SK-N-SH (cell line): ENCODE results near the gene WDR35. TPM values are rescaled to one million over a fixed set of nuclear protein-coding genes. Genes with fewer than 3 reads are reported as not detected.

ENCODE experiments used
- CTCF ChIA-PET: fragments of 300-600, 350-600 bp; formaldehyde crosslinking; extraction: SDS; loops from one replicate; lab custom pipeline; 2021; lab: Yijun Ruan, JAX
- POLR2A ChIA-PET: fragments of 350-600 bp; sonication (Branson Sonifier 250); formaldehyde crosslinking; extraction: SDS; loops from one replicate; lab custom pipeline; 2020; ENCODE audit warnings: antibody characterized with exemption, inconsistent platforms; lab: Yijun Ruan, JAX
- DNase-seq: peaks from one replicate; pipeline ENCODE4 v3.0.0; 2012
- H2AFZ ChIP-seq: fragments of 200-600 bp; sonication (generic); 2 replicates; pipeline ENCODE4 v1.8.1; 2016; ENCODE audit warnings: antibody characterized with exemption, mild to moderate bottlenecking, low read depth
- H3F3A ChIP-seq: fragments of 200-600 bp; sonication (generic); replicated peaks from 2 replicates; pipeline ENCODE3; 2016; ENCODE audit warnings: antibody characterized with exemption, mild to moderate bottlenecking; ENCODE audit not compliant: insufficient read depth
- H3K27ac ChIP-seq, 2 experiments: fragments of 200-500 bp in 1 of 2; fragments of 200-600 bp in 1 of 2; sonication (Bioruptor generic) in 1 of 2; sonication (generic), shearing (Covaris generic) in 1 of 2; 2 replicates each; pipeline versions ENCODE4 v1.5.1 to v1.6.1; 2014 to 2016; ENCODE audit warnings: low read depth in 2 of 2, inconsistent platforms in 1 of 2, low read length in 1 of 2, mild to moderate bottlenecking in 1 of 2, mixed read lengths in 1 of 2
- H3K27me3 ChIP-seq: fragments of 200-600 bp; sonication (generic), shearing (Covaris generic); 2 replicates; pipeline ENCODE4 v1.6.1; 2016; ENCODE audit warnings: mixed run types; ENCODE audit not compliant: insufficient read depth
- H3K36me3 ChIP-seq, 2 experiments: fragments of 200-500 bp in 1 of 2; fragments of 200-600 bp in 1 of 2; sonication (Bioruptor generic) in 1 of 2; sonication (generic) in 1 of 2; replicated peaks in 1 of 2; 2 replicates each; pipeline versions ENCODE3 to v1.5.1; 2014 to 2016; ENCODE audit warnings: low read length in 1 of 2, mild to moderate bottlenecking in 1 of 2; ENCODE audit not compliant: insufficient read depth in 2 of 2, control insufficient read depth in 1 of 2
- H3K4me1 ChIP-seq, 2 experiments: fragments of 200-500 bp in 1 of 2; fragments of 200-600 bp in 1 of 2; sonication (Bioruptor generic) in 1 of 2; sonication (generic), shearing (Covaris generic) in 1 of 2; 2 replicates each; pipeline versions ENCODE4 v1.5.1 to v1.6.1; 2014 to 2016; ENCODE audit warnings: low read depth in 1 of 2, low read length in 1 of 2, mixed run types in 1 of 2; ENCODE audit not compliant: insufficient read depth in 2 of 2, control insufficient read depth in 1 of 2
- H3K4me2 ChIP-seq: fragments of 200-600 bp; sonication (generic), shearing (Covaris generic); 2 replicates; pipeline ENCODE4 v1.6.1; 2017; ENCODE audit warnings: mixed run types
- H3K4me3 ChIP-seq, 2 experiments: fragments of 200-500 bp in 1 of 2; fragments of 200-600 bp in 1 of 2; sonication (Bioruptor generic) in 1 of 2; sonication (generic), shearing (Covaris generic) in 1 of 2; 2 replicates each; pipeline versions ENCODE4 v1.5.1 to v1.8.1; 2014 to 2016; ENCODE audit warnings: low read depth in 2 of 2, inconsistent platforms in 1 of 2, low read length in 1 of 2, mild to moderate bottlenecking in 1 of 2, mixed read lengths in 1 of 2, moderate library complexity in 1 of 2
- H3K79me2 ChIP-seq: fragments of 200-600 bp; sonication (generic); 2 replicates; pipeline ENCODE4 v1.8.1; 2017; ENCODE audit warnings: mild to moderate bottlenecking; ENCODE audit not compliant: insufficient read depth
- H3K9ac ChIP-seq: fragments of 200-600 bp; sonication (generic); 2 replicates; pipeline ENCODE4 v1.6.1; 2017; ENCODE audit warnings: mixed run types
- H3K9me2 ChIP-seq: fragments of 200-600 bp; sonication (generic); 2 replicates; pipeline ENCODE4 v1.6.1; 2017; ENCODE audit warnings: mixed run types
- H3K9me3 ChIP-seq: fragments of 200-600 bp; sonication (generic); 2 replicates; pipeline ENCODE4 v1.6.1; 2017; ENCODE audit warnings: mixed run types, mild to moderate bottlenecking, moderate library complexity
- H4K20me1 ChIP-seq: fragments of 200-600 bp; sonication (generic); 2 replicates; pipeline ENCODE4 v1.6.1; 2017; ENCODE audit warnings: mild to moderate bottlenecking, mixed run types; ENCODE audit not compliant: insufficient read depth
- CHD2 ChIP-seq: fragments of 150-350 bp; IDR thresholded peaks from 2 replicates; pipeline ENCODE4 v1.6.1; 2018; ENCODE audit warnings: low read length; ENCODE audit not compliant: partially characterized antibody
- EP300 ChIP-seq, 2 experiments: IDR thresholded peaks; 2 replicates each; pipeline versions ENCODE4 v1.4.0 to v1.6.1; 2012; ENCODE audit warnings: borderline replicate concordance in 1 of 2, low read depth in 1 of 2, low read length in 1 of 2
- EZH2phosphoT487 ChIP-seq: fragments of 200-600 bp; sonication (generic); IDR thresholded peaks from 2 replicates; pipeline ENCODE4 v1.6.1; 2017; ENCODE audit warnings: low read depth, mixed run types, mild to moderate bottlenecking, antibody characterized with exemption, moderate library complexity, borderline replicate concordance
- FOXM1 ChIP-seq: IDR thresholded peaks from 2 replicates; pipeline ENCODE4 v1.4.0; 2012; ENCODE audit warnings: low read depth, mild to moderate bottlenecking
- GABPA ChIP-seq: IDR thresholded peaks from 2 replicates; pipeline ENCODE4 v1.4.0; 2012; ENCODE audit warnings: low read depth, mild to moderate bottlenecking
- MXI1 ChIP-seq: IDR thresholded peaks from 2 replicates; pipeline ENCODE4 v1.6.1; 2012; ENCODE audit warnings: mild to moderate bottlenecking, low read depth, low read length, improper control_type of control experiment
- NFIC ChIP-seq: IDR thresholded peaks from 2 replicates; pipeline ENCODE4 v1.4.0; 2012; ENCODE audit warnings: borderline replicate concordance
- NRF1 ChIP-seq: IDR thresholded peaks from 2 replicates; pipeline ENCODE4 v1.6.1; 2012; ENCODE audit warnings: low read depth, mild to moderate bottlenecking, low read length
- RAD21 ChIP-seq: IDR thresholded peaks from 2 replicates; pipeline ENCODE4 v1.6.1; 2012; ENCODE audit warnings: mild to moderate bottlenecking, low read length
- RCOR1 ChIP-seq: fragments of 150-350 bp; IDR thresholded peaks from 2 replicates; pipeline ENCODE4 v1.6.1; 2017; ENCODE audit warnings: antibody characterized with exemption, low read length
- RFX5 ChIP-seq: IDR thresholded peaks from 2 replicates; pipeline ENCODE4 v1.6.1; 2012; ENCODE audit warnings: mild to moderate bottlenecking, improper control_type of control experiment, low read length
- RXRA ChIP-seq: IDR thresholded peaks from 2 replicates; pipeline ENCODE4 v1.4.0; 2012; ENCODE audit warnings: low read depth, mild to moderate bottlenecking, borderline replicate concordance
- SMC3 ChIP-seq: IDR thresholded peaks from 2 replicates; pipeline ENCODE4 v1.6.1; 2012; ENCODE audit warnings: low read depth, low read length, improper control_type of control experiment
- TCF12 ChIP-seq: IDR thresholded peaks from 2 replicates; pipeline ENCODE4 v1.4.0; 2012
- TEAD4 ChIP-seq: IDR thresholded peaks from 2 replicates; pipeline ENCODE4 v1.4.0; 2012; ENCODE audit warnings: mild to moderate bottlenecking, borderline replicate concordance; ENCODE audit not compliant: insufficient read depth
- WGBS: methylation state at CpG from one replicate; pipeline ENCODE4 v1.1.6; 2017; ENCODE audit warnings: low lambda C conversion rate; 5-methylcytosine and 5-hydroxymethylcytosine counted together
- polyA plus RNA-seq, 3 experiments: library from polyadenylated mRNA; depleted of rRNA; stranded (reverse); fragments of >200 nt; gene quantifications; 2 replicates each; pipeline ENCODE4 v1.2.3, GENCODE V29; 2012
- TF ChIP-seq, protein P1 (sequence below): IDR thresholded peaks from 2 replicates; pipeline ENCODE4 v1.6.1; 2012; ENCODE audit warnings: mild to moderate bottlenecking, low read depth, low read length, moderate library complexity
- TF ChIP-seq, protein P2 (sequence below): fragments of 200-600 bp; sonication (generic); IDR thresholded peaks from 2 replicates; pipeline ENCODE4 v1.6.1; 2017; ENCODE audit warnings: antibody characterized with exemption, mild to moderate bottlenecking, moderate library complexity
- TF ChIP-seq, protein P3 (sequence below): IDR thresholded peaks from 2 replicates; pipeline ENCODE4; 2012
- TF ChIP-seq, protein P4 (sequence below): IDR thresholded peaks from 2 replicates; pipeline ENCODE4 v1.4.0; 2012; ENCODE audit warnings: low read depth, borderline replicate concordance

The WDR35 gene
- polyA plus RNA-seq, 1 of the 3 experiments (the other 2 are of a cell fraction) = 8.6 TPM

DNA sequence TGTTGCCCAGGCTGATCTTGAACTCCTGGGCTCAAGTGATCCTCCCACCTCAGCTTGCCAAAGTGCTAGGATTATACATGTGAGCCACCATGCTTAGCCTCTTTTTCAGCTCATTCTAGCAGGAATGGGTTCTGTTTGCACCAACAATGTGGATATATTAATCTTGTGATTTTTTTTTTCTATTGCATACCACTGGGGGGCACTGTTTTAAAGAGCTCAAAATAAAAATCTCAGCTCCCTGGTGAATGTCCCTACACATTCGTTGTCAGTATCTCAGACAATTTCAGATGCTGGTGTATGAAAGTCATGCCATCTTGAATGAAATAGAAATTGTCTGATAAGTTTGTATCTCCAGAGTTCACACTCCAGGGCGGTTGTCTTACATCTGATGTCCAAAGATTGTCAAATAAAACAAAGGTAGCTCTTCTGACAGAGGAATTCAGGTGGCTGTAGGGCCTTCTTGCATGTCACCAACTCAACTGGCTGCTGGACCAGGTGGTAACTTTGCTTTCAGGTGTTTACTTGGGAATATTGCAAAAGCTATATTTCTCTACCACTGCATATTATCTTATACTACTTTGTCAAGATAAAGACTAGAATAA lies 25.7 kb upstream of the WDR35 start:
- Histone ChIP-seq H3K4me3 (no peak overlapping the region), H3K9me2 (no peaks in the 10 kb centered on the region), H3K79me2 (no peaks in the 10 kb centered on the region), H3K9me3 (no peaks in the 10 kb centered on the region), H2AFZ (no peak overlapping the region), H3K27me3 (no peaks in the 10 kb centered on the region), H3K4me1 (peaks cover 0 to 16% of the 10 kb centered on the region in 2 experiments; a peak in 2 of 4 replicates), H3K27ac (no peak overlapping the region), H3K36me3 (no peaks in the 10 kb centered on the region), H3K9ac (no peak overlapping the region), H3K4me2 (no peak overlapping the region), H3F3A (peaks cover 4% of the 10 kb centered on the region), H4K20me1 (no peaks in the 10 kb centered on the region)
- CTCF ChIA-PET = interaction anchor here (0.6 to 9.7 kb wide), 72 partner anchors 8 to 627 kb away, joined by 3 to 233 read pairs (median 5); partner anchors contain the start of genes LAPTM4A, SDC1 and WDR35
- 10% methylated on average over 2 of the region's 2 CpGs for WGBS
- TF ChIP-seq RAD21 (peak; percentile 93), GABPA (no peak), TEAD4 (no peak), NRF1 (no peak), EP300 (IDR thresholded peaks at IDR 0.05; ENCODE audit: borderline replicate concordance in 1 of 2, low read depth in 1 of 2, low read length in 1 of 2) (no peak), MXI1 (no peak), RCOR1 (no peak), RXRA (no peak), NFIC (no peak), FOXM1 (no peak), CHD2 (no peak), RFX5 (no peak), EZH2phosphoT487 (no peak), SMC3 (peak; percentile 93), TCF12 (no peak)
- TF ChIP-seq, protein P1, sequence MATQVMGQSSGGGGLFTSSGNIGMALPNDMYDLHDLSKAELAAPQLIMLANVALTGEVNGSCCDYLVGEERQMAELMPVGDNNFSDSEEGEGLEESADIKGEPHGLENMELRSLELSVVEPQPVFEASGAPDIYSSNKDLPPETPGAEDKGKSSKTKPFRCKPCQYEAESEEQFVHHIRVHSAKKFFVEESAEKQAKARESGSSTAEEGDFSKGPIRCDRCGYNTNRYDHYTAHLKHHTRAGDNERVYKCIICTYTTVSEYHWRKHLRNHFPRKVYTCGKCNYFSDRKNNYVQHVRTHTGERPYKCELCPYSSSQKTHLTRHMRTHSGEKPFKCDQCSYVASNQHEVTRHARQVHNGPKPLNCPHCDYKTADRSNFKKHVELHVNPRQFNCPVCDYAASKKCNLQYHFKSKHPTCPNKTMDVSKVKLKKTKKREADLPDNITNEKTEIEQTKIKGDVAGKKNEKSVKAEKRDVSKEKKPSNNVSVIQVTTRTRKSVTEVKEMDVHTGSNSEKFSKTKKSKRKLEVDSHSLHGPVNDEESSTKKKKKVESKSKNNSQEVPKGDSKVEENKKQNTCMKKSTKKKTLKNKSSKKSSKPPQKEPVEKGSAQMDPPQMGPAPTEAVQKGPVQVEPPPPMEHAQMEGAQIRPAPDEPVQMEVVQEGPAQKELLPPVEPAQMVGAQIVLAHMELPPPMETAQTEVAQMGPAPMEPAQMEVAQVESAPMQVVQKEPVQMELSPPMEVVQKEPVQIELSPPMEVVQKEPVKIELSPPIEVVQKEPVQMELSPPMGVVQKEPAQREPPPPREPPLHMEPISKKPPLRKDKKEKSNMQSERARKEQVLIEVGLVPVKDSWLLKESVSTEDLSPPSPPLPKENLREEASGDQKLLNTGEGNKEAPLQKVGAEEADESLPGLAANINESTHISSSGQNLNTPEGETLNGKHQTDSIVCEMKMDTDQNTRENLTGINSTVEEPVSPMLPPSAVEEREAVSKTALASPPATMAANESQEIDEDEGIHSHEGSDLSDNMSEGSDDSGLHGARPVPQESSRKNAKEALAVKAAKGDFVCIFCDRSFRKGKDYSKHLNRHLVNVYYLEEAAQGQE = no peak
- TF ChIP-seq, protein P2, sequence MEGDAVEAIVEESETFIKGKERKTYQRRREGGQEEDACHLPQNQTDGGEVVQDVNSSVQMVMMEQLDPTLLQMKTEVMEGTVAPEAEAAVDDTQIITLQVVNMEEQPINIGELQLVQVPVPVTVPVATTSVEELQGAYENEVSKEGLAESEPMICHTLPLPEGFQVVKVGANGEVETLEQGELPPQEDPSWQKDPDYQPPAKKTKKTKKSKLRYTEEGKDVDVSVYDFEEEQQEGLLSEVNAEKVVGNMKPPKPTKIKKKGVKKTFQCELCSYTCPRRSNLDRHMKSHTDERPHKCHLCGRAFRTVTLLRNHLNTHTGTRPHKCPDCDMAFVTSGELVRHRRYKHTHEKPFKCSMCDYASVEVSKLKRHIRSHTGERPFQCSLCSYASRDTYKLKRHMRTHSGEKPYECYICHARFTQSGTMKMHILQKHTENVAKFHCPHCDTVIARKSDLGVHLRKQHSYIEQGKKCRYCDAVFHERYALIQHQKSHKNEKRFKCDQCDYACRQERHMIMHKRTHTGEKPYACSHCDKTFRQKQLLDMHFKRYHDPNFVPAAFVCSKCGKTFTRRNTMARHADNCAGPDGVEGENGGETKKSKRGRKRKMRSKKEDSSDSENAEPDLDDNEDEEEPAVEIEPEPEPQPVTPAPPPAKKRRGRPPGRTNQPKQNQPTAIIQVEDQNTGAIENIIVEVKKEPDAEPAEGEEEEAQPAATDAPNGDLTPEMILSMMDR = peak; percentile 84
- TF ChIP-seq, protein P3, sequence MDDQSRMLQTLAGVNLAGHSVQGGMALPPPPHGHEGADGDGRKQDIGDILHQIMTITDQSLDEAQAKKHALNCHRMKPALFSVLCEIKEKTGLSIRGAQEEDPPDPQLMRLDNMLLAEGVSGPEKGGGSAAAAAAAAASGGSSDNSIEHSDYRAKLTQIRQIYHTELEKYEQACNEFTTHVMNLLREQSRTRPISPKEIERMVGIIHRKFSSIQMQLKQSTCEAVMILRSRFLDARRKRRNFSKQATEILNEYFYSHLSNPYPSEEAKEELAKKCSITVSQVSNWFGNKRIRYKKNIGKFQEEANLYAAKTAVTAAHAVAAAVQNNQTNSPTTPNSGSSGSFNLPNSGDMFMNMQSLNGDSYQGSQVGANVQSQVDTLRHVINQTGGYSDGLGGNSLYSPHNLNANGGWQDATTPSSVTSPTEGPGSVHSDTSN = no peak
- TF ChIP-seq, protein P4, sequence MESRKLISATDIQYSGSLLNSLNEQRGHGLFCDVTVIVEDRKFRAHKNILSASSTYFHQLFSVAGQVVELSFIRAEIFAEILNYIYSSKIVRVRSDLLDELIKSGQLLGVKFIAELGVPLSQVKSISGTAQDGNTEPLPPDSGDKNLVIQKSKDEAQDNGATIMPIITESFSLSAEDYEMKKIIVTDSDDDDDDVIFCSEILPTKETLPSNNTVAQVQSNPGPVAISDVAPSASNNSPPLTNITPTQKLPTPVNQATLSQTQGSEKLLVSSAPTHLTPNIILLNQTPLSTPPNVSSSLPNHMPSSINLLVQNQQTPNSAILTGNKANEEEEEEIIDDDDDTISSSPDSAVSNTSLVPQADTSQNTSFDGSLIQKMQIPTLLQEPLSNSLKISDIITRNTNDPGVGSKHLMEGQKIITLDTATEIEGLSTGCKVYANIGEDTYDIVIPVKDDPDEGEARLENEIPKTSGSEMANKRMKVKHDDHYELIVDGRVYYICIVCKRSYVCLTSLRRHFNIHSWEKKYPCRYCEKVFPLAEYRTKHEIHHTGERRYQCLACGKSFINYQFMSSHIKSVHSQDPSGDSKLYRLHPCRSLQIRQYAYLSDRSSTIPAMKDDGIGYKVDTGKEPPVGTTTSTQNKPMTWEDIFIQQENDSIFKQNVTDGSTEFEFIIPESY = no peak
- POLR2A ChIA-PET = interaction anchor here (0.5 to 0.8 kb wide), 4 partner anchors 8 to 78 kb away, joined by 3 to 4 read pairs (median 3); partner anchors contain the start of gene WDR35
- DNase-seq = peak; percentile 80
